ENCODE data around the gene HTR3B. TPM values are rescaled to one million over a fixed set of nuclear protein-coding genes. Genes with fewer than 3 reads are reported as not detected.
"Not testable (repeated sequence)": the region's sequence is repeated elsewhere in the genome, so short reads cannot be mapped to it uniquely, and the experiment has no call there.

HTR3B gene
- total RNA-seq, 4 donors from 2014 or later: not detected

- H3K4me1 ChIP-seq: peaks cover 8 to 9% of the 10 kb centered on the region in 2 donors
- H3K36me3 ChIP-seq: no peaks in the 10 kb centered on the region
- H3K9me3 ChIP-seq: no peaks in the 10 kb centered on the region
- TF ChIP-seq CTCF (IDR thresholded peaks at IDR 0.05): no peak
- TF ChIP-seq POLR2A (IDR thresholded peaks at IDR 0.05): no peak
- DNase-seq: peak in 1 of 2 donors; percentile 15
- H3K27me3 ChIP-seq: no peaks in the 10 kb centered on the region
- peak overlapping the region in 2 of 3 donors; percentile 5 to 62 for H3K4me3 ChIP-seq (replicated peaks in 1 of 3)
- intact Hi-C loops (cut with DNase I): no loop called here
- H3K27ac ChIP-seq: peak overlapping the region; percentile 85 to 91 (median 86)
- WGBS, 2 donors: 72 to 81% methylated on average over 18 to 24 of the region's 24 CpGs
These were observed 28.4 kb upstream of the HTR3B start for GRCh38 chr11:113876074-113876797.

- Histone ChIP-seq H3K36me3 (no peaks in the 10 kb centered on the region), H3K9me3 (no peaks in the 10 kb centered on the region), H3K27me3 (no peaks in the 10 kb centered on the region), H3K27ac (no peak overlapping the region), H3K4me1 (peaks cover 8 to 9% of the 10 kb centered on the region in 2 donors), H3K4me3 (replicated peaks in 1 of 3) (no peak overlapping the region)
- WGBS, 2 donors: 95% methylated on average over 8 of the region's 8 CpGs
- no peak for TF ChIP-seq POLR2A (IDR thresholded peaks at IDR 0.05)
- DNase-seq: no peak
- intact Hi-C loops (cut with DNase I): no loop called here
These were observed 27.6 kb upstream of the HTR3B start for GRCh38 chr11:113876798-113877669.

- Histone ChIP-seq H3K36me3 (no peaks in the 10 kb centered on the region), H3K4me3 (replicated peaks in 1 of 3) (no peak overlapping the region), H3K4me1 (peaks cover 5 to 8% of the 10 kb centered on the region in 2 donors), H3K27me3 (no peaks in the 10 kb centered on the region), H3K9me3 (no peaks in the 10 kb centered on the region), H3K27ac (no peak overlapping the region)
- DNase-seq: no peak
- 76 to 84% methylated on average over 5 of the region's 5 CpGs for WGBS, 2 donors
- TF ChIP-seq CTCF (IDR thresholded peaks at IDR 0.05) (no peak), POLR2A (IDR thresholded peaks at IDR 0.05) (no peak)
- intact Hi-C loops (cut with DNase I): no loop called here
These were observed 26.9 kb upstream of the HTR3B start for GRCh38 chr11:113877670-113878055.

- H3K27me3 ChIP-seq; intact Hi-C loops (cut with DNase I); H3K36me3 ChIP-seq; H3K9me3 ChIP-seq; H3K4me1 ChIP-seq; DNase-seq; H3K27ac ChIP-seq; H3K4me3 ChIP-seq (replicated peaks in 1 of 3): not testable (repeated sequence)
- WGBS, 2 donors: 93 to 100% methylated on average over 3 to 4 of the region's 4 CpGs
These were observed 25.1 kb upstream of the HTR3B start for GRCh38 chr11:113879446-113879845.

GRCh38 chr11:113880971-113881370, 23.6 kb upstream of the HTR3B start:
- no peaks in the 10 kb centered on the region for H3K4me1 ChIP-seq

More at GRCh38 chr11:113880971-113881370, 23.6 kb upstream of the HTR3B start:
- DNase-seq: no peak
- no peaks in the 10 kb centered on the region for H3K9me3 ChIP-seq
- intact Hi-C loops (cut with DNase I): no loop called here
- 82 to 89% methylated on average over 4 of the region's 4 CpGs for WGBS, 2 donors
- no peak for TF ChIP-seq CTCF (IDR thresholded peaks at IDR 0.05)
- TF ChIP-seq POLR2A (IDR thresholded peaks at IDR 0.05): no peak
- no peaks in the 10 kb centered on the region for H3K27me3 ChIP-seq
- H3K27ac ChIP-seq: no peak overlapping the region
- H3K36me3 ChIP-seq: no peaks in the 10 kb centered on the region
- no peak overlapping the region for H3K4me3 ChIP-seq (replicated peaks in 1 of 3)

Data from thyroid gland (tissue), 4 donors.